Epithelial cell of esophagus (primary cell): Measurements from ENCODE around the gene CLIC3.
"Not testable (repeated sequence)": the region's sequence is repeated elsewhere in the genome, so short reads cannot be mapped to it uniquely, and the experiment has no call there.

Source experiments
- DNase-seq: peaks from one replicate; pipeline ENCODE4 v3.0.0; 2010; ENCODE audit warnings: low read depth
- H3K4me3 ChIP-seq: 2 replicates; pipeline ENCODE4 v1.5.1; 2011; ENCODE audit warnings: mild to moderate bottlenecking, low read length, control low read depth
- CTCF ChIP-seq: IDR thresholded peaks from 2 replicates; pipeline ENCODE4 v1.5.1; 2011; ENCODE audit warnings: low read depth, mild to moderate bottlenecking, low read length, control low read depth, inconsistent platforms; ENCODE audit not compliant: insufficient read depth; ENCODE audit errors: missing control alignments

The CLIC3 gene

GRCh38 chr9:137007108-137007815 is 10.9 kb upstream of the CLIC3 start:
- no peak overlapping the region for H3K4me3 ChIP-seq
- TF ChIP-seq CTCF: no peak
- DNase-seq: no peak

- DNase-seq: no peak
- H3K4me3 ChIP-seq: no peak overlapping the region
Measured at GRCh38 chr9:137006116-137007003, 10.0 kb upstream of the CLIC3 start.

GRCh38 chr9:137004285-137004684 is 7.9 kb upstream of the CLIC3 start:
- not testable (repeated sequence) for DNase-seq, H3K4me3 ChIP-seq
- peak; percentile 29 for TF ChIP-seq CTCF

More at GRCh38 chr9:137006116-137007003, 10.0 kb upstream of the CLIC3 start:
- no peak for TF ChIP-seq CTCF

GRCh38 chr9:137002646-137003041 is 6.3 kb upstream of the CLIC3 start:
- TF ChIP-seq CTCF: no peak

GRCh38 chr9:137001857-137002645 is 5.7 kb upstream of the CLIC3 start:
- no peak for DNase-seq
- no peak for TF ChIP-seq CTCF
- H3K4me3 ChIP-seq: no peak overlapping the region

More at GRCh38 chr9:137002646-137003041, 6.3 kb upstream of the CLIC3 start:
- no peak overlapping the region for H3K4me3 ChIP-seq
- no peak for DNase-seq

- peak; percentile 59 for DNase-seq
- no peak for TF ChIP-seq CTCF
- no peak overlapping the region for H3K4me3 ChIP-seq
Measured at GRCh38 chr9:137000177-137000930, 4.0 kb upstream of the CLIC3 start.
